HCEC 1CT (cell line): ENCODE data around the gene ADRA2A.

Experiments
- DNase-seq: peaks from one replicate; pipeline ENCODE4 v3.0.0-alpha.2; 2017

Gene ADRA2A

GRCh38 chr10:111113238-111113960 is 36.6 kb downstream of the ADRA2A start:
- DNase-seq = no peak

GRCh38 chr10:111113961-111114757 is 37.3 kb downstream of the ADRA2A start:
- no peak for DNase-seq

- no peak for DNase-seq
Measured at GRCh38 chr10:111114758-111115500, 38.1 kb downstream of the ADRA2A start.

GRCh38 chr10:111116211-111116610 is 39.4 kb downstream of the ADRA2A start:
- no peak for DNase-seq

GRCh38 chr10:111116762-111117445 is 40.1 kb downstream of the ADRA2A start:
- DNase-seq = no peak

DNA sequence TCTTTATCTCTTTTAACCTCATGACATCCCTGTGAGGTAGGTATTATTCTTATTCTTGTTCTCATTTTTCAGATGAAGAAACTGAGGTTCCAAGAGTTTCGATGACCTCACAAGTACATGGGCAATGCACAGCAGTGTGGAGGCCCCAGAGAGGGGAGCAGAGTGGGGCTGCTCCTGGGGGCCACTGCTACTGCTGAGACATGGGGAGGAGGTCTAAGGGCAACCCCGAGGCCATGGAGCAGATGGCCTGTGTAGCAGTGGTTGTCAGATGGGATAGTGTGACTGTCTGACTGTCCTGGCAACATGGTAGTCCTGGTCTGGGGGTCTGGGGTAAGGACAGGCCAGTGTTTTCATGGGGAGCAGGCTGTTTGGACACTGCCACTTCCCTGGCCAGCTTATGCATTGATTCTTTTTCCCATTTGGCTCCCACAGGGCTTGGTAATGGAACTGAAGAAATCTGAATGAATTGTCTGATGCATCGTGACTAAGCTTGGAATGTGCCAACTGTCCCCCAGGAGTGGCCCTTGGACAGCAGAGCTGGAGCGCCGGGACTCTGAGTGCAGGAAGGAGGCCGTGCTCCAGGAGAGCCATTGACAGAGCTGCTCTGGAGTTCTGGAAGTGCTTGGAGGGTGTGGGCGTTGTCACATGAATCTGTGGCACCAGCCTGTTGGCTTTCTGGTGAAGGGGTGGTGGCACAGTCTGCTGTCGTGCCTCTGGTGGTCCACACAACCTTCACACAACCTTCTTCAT is 40.9 kb downstream of the ADRA2A start:
- no peak for DNase-seq

- no peak for DNase-seq
Measured at GRCh38 chr10:111118758-111119157, 41.9 kb downstream of the ADRA2A start.

DNA sequence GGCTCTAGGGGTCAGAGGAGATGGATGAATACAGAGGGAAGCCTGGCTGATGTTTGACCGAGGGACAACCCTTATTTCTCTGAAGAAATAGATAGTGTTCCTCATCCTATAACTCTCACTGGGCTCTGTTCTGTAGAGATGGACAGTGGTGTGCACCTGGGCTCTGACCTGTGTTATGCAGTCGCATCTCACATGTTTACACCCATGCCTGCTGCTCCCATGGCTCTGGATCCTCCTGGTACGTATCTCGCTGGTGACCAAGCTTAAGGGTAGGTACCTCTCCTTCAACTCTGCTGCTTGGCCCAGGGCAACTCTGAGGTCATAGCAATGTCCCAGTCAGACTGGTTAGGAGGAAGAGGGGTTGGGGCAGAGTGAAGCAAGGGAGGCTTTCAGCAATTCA is 42.8 kb downstream of the ADRA2A start:
- no peak for DNase-seq

- no peak for DNase-seq
Measured at GRCh38 chr10:111122127-111122526, 45.3 kb downstream of the ADRA2A start.

- DNase-seq = no peak
Measured at GRCh38 chr10:111123883-111124282, 47.1 kb downstream of the ADRA2A start.

DNA sequence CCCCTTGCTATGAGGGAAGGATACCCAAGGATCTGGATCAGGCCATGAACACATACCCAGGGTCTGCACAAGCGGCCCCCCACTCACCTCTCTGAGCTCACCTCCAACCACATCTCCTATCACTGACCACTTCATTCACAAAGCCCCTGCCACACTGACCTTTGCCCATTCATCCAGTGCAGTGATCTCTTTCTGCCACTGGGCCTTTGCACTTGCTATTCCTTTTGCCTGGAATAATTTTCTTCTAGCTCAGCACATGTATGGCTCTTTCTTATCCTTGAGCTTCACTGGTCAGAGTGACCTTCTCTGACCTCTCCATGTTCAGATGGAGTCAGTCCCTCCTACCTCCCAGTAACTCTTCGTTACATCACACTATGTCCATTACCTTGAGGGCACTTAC is 48.3 kb downstream of the ADRA2A start:
- no peak for DNase-seq

- DNase-seq = peak; percentile 32
Measured at GRCh38 chr10:111126077-111126476, 49.2 kb downstream of the ADRA2A start.

DNA sequence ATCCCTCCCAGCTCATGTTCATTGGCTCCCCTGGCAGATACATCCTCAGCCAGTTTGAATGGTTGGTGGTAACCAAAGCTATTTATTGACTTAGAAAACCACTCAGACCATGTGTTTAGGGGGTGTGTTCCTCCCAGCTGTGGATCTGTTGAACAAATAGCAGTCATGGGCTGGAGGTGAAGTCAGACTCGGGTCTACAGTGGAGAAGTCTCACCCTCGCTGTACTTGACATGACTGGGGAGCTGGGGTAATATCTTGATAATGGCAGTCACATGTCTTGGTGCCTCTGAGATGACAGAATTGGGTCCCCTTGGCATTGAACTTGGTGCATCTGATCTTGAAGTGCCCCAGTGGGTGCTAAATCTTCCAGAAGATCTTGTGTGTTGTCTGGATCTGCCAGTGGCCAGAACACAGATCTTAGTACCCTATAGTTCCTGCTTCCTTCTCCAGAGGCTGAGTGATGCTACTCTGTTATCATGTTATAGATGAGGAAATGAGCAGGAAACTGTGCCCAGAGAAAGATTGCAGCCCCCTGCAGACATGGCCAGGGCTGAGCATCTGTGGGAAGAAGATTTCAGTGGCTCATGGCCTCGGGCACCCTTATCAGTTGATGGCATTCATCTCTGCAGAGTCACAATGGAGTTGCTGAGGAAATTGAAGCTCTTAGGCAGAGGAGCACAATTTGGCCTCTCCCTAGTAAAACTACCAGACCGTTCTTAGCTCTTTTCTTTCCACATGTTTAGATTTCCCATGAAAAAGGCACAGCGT is 50.4 kb downstream of the ADRA2A start:
- DNase-seq = no peak

DNA sequence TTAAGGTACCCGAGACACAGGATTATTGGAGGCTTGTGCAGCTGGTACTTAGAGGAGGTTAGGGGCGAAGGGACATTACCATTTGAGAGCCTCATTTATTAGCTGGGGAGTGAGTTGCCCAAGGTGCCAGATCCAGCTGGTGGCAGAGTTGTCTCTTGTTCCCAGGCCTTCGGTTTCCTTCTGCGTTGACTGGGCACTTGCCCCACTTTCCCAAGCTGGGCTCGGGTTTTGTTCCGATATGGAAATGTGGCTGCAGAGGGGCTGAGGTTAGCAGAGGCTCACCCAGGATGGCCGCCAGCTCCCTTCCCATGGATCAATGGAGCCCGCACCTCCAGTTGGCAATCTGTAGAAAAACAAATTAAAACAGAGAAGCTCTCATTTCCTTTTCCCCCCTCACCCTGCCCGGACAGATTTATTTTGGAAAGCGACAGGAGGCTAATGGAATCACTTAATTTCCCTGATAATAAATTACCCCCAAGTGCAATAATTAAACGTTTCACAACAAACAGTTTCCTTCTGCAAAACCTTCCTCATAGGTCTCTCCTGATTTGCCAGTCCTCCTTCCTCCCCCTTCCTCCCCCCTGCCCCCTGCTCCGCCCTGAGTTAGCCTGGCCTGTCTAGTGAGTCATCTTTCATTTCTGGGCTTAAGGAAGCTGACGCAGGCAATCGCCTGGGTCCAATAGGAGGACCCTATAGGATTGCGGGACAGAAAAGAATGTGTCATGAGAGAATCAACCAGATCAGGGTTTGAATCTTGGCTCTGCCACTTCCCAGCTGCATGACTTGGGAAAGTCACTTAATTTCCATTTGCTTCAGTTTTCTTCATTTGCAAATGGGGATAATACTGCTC is 51.7 kb downstream of the ADRA2A start:
- peak; percentile 66 for DNase-seq

DNA sequence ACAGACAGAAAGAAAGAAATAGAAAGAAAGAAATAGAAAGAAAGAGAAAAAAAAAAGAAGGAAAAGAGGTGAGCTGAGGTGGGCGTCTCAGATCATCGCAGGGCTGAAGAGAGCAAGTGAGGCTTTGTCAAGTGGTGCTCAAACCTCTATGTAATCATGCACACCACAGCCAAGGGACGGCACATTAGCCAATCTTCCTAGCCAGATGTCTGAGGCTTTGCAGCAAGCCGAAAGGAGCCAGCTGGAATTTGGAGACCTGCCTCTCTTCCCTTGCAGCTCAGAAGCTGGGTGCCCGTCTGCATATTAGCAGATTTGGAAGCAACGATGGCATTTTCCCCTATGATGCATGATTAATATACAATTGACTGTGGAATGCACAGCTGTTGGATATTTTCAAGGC is 52.5 kb downstream of the ADRA2A start:
- DNase-seq = no peak

DNA sequence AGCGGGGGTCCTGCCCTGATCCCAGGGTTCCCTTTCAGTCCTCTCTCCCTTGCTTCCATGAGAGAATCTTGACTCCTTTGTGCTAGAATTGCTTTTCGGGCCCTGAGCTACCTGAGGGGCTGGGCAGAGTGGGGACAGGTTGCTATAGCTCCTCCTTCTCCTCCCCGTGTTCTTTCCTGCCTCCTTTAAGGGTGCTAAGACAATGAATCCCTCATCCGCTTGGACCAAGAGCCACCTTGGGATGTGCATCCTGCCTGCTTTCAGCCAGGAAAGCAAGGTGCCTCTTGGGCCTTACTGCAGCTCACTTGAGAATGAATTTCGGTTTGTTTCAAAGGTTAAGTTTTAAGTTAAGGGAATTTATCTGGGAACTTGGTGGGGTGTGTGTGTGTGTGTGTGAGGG is 53.6 kb downstream of the ADRA2A start:
- no peak for DNase-seq
